Hippocampal formation (tissue), 2 donors: ENCODE measurements around the gene TARS3.
"Not testable (repeated sequence)": the region's sequence is repeated elsewhere in the genome, so short reads cannot be mapped to it uniquely, and the experiment has no call there.

ENCODE experiments used
- DNase-seq, 2 donors: peaks; one replicate each; lab custom pipeline; 2025; lab: John Stamatoyannopoulos, UW

The TARS3 gene

DNA sequence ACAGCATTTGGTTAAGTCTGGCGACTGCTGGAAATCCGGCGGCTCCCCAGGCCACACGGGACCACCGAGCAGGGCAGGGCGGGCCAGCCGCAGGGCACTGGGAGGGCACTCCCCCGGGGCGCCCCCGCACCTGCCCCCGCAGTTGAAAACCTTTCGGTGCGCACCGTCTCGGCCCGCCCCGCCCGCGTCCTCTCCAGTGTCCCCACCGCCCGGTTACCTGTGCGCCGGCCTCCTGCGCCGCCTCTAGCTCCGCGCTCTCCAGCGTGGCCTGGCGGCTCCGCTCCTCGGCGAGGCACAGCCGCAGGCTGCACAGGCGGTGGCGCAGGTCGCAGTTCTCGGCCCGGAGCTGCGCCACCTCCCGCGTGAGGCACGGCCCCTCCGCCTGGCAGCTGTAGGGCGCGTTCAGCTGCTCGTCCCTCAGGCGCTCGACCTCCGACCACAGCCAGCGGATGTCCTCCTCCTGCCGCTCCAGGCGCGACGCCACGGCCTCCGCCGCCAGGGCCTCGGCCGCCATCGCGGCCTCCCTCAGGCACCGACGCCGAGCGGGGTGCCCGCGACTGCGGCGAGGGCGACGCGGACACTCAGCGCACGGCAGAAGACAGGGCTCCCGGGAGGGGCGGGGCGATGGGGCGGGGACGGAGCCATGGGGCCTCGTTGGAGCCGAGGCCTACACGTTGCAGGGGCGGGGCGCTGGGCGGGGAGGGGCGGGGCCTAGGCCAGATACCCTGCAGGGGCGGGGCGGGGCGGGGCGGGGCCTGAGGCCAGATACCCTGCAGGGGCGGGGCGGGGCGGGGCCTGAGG lies at the start of gene TARS3:
Gene TARS3 (minus strand): TSS at position 600 of the 801 bp plus-strand sequence. CDS start 86 bp downstream, at position 514.
- peak; percentile 90 to 95 for DNase-seq

DNA sequence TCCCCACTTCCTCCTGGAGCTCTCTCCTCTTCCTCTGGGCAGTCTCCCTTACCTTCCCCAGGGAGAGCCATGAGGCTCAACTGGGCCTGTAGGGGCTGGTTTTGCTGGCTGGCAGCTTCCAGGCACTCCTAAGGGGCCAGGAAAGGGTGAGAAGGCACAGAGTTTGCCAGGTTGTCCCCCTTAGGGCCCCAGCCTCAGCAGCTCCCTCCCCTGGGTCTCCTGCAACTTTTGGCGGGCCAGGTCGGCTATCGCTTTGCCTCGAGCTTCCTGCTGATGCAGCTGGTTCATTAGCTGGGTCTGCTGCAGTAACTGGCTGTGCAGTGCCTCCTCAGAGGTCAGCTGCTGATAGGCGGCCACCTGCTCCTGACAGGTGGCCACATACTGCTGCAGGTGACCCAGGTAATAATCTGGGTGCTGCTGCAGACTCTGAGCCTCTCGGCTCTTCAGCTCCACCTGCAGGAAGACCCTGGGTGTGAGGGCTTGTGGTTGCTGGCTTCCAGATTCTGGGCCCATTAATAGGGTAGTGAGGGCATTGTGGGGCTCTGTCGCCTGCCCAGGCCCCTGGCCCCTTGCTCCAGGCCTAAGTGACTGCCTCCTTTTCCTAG lies 49.3 kb upstream of the TARS3 start:
- no peak for DNase-seq

GRCh38 chr15:101772921-101773320 lies 48.6 kb upstream of the TARS3 start:
- no peak for DNase-seq

DNA sequence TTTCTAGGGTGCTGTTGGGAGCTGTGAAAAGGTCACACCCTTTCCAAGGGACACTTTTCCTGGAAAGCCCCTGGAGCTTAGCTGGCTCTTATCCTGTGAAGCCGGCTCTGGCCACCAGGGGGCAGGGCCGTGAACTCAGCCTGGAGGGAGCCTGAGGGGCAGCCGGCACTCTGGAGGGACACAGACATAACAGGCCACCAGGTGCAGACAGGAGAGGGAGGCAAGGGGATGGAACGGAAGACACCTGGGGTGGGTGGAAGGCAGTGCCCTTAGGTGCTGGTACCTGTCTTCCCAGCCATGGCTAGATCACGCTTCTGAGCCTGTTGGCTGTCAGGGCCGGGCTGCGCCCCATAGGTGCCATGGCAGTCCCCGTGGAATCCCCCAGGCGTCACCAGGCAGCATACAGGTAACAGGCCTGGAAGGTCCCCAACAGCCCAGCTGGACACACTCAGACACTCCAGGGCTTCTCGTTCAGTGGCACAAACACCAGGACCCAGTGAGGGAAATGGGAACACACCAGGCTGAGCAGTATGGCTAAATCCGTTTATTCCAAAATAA lies 42.9 kb upstream of the TARS3 start:
- DNase-seq = not testable (repeated sequence)

- no peak for DNase-seq
These were observed 41.6 kb upstream of the TARS3 start for GRCh38 chr15:101765772-101766456.

DNA sequence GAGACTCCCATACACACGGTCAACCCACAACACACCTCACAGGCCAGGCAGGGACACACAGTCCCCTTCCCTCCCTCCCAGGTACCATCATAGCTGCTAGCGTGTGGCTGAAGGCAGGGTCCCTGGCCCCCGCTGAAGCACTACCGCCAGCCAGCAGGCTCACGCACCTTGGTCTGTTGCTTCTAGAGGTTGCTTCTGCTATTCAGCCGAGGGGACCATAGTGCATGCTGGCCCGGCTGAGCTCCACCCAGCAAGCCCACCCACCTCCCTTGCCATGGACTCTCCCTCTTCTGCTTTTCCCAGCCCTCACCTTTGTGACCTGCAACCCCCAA lies 41.0 kb upstream of the TARS3 start:
- DNase-seq = not testable (repeated sequence)

DNA sequence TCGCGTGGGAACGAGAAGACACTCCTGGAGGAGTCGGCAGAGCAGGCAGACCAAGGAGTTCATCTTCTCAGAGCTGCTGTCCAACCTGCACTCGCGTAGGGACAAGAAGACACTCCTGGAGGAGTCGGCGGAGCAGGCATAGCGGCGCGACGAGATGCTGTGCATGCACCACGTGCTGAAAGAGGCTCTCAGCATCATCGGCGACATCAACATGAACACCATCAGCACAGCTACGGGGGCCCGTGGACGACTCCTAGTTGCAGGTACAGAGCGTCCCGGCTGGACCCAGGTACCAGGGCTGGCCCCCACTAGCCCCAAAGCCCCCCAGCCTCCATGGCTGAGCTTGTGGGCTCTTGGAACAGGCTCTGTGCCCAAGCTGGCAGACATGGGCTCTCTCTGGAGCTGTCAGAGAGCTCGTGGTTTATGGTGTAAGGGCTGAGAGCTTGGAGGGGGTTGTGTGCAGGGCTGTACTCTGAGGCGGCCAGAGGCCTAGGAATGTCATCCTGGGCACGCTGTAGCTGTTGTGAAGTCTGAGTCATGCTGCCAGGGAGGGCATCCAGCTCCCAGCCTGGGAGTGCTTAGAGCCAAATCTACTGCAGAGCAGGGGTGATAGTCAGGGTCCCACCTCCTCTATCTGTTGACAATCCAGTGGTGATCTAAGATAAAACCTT lies 40.5 kb upstream of the TARS3 start:
- DNase-seq = not testable (repeated sequence)

DNA sequence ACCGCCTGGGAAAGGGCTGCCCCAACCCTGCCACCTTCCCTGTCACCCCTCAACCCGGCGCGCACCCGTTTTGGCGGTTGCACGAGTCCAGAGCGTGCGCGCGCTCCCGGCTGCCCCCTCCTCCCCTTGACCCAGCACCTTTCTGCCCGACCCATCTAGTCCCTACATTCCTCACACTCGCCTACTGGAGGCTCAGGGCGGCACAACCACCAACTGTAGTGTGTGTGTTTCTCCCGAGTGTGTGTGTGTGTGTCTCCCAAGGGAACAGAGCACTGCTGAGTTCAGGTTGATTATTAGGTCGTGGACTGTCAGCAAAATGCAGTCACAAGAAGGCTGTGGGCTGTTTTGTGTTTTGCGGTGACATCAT lies 22.4 kb upstream of the TARS3 start:
- not testable (repeated sequence) for DNase-seq

- DNase-seq = not testable (repeated sequence)
These were observed 10.6 kb upstream of the TARS3 start for GRCh38 chr15:101734837-101735236.

DNA sequence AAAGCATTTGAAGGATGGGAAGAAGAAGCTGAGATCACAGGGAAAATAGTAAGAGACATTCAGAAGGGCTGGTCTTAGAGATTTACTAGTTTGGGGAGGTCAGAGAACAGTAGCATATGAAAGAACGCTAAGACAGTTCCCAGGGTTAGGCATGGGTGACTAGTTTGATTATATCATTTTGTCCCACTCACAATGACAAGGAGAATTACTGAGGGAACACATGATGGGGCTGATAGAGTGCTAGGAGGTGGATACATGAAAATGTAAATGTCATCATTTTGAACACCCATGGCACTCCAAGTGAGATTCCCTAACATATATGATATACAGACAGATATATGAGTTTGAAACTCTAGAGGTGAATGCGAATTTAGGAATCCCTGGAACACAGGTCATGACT lies 9.3 kb upstream of the TARS3 start:
- DNase-seq = no peak

DNA sequence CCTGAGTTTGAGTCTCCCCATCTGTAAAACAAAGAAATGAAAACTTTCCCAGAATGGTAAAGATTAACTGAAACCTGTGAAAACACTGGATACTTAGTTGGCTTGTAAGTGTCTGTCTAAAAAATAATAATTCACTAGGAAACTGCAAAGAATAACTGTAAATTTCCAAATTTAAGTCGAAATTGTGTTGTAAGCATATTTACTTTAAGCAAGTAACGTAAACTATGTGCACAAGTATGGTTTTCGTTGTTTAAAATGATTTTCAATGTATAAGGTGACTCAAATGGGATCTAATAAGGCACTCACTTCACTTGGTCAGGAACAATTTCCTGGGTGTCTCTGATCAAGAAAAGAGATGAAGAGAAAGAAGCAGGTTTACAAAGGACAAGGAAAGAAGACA lies 8.5 kb upstream of the TARS3 start:
- no peak for DNase-seq

DNA sequence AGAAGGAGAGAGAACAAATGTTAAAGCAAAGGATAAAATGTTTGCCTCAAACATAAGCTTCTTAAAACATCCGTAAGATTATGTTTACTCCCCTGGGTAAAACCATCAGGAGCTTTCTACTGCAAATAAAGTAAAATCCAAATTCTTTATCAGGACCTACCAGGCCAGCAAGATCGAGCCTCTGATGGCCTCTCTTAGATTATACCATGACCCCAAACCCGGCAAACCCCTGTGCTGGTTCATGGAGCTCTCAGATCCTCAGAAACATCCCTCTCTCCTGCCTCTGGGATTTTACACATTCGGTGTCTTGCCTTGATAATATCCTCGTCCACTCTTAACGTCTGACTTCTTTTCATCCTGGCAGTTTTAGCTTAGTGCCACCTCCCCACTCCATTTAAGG lies 7.5 kb upstream of the TARS3 start:
- no peak for DNase-seq

DNA sequence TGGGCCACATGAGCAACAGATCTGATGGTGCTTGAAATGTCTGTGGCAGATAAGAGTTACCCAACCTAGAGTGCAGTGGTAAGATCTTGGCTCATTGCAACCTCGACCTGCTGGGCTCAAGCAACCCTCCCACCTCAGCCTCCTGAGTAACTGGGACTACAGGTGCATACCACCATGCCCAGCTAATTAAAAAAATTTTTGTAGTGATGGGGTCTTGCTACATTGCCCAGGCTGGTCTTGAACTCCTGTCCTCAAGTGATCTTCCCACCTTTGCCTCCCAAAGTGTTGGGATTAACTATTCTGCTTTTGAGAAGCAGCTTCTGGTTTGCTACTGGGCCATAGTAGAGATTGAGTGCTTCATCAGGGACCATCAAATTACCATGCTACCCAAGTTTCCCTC lies 2.9 kb upstream of the TARS3 start:
- no peak for DNase-seq

DNA sequence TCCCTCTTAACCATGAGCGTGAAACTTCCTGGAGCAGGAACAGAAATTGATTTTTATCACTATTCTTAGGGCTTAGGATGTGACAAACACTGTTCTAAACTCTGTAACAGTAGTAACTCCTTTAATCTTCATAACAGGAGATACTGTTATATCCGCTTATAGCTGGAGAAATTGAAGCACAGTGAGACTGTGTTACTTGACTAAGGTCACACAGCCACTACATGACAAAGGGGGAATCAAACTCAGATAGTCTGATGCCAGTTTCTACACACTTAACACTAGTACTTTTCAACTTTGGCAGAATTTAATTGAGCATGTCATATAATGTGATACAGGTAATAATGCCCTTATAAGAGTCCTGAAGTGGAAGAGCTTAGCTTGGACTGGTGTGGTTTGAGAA lies 800 bp upstream of the TARS3 start:
- no peak for DNase-seq

GRCh38 chr15:101724675-101725005 lies 367 bp upstream of the TARS3 start:
- DNase-seq = no peak

- no peak for DNase-seq
These were observed 951 bp downstream of the TARS3 start for GRCh38 chr15:101723171-101723873.

DNA sequence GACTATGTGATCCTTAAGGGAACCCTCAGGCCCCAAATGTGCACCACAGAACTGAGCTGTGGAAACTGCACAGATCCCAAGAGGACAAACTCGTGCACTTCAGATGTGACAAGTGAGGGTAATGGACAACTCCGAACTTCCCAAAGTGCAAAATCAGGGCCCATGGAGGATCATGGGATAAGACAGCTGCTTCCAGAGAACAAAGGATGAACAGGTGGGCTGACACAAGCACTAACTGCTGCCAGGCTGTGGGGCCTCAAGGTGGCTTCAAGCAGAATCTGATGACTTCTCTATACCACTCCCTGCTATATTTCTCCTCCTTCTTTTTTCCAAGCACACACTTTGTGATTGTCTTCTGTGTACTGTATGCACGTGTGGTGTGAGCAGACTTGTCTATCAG lies 5.4 kb downstream of the TARS3 start:
- no peak for DNase-seq

DNA sequence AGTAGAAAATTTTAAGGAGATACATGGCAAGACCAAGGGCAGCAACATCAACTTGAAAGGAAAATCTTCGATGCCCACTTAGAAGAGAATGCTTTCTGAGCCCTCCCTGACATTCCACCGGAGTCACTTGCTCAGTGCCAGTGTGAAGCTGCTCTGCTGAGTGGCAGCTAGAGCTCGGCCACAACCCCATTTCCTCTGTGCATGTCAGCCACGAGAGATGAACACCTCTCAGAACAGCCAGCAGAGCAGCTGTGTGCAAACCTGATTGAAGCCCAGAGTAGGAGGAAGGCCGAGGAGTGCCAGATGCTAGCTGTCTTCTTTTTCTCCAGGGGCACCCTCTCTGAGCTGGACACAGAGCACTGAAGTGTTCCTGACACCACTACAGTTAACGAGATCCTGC lies 12.2 kb downstream of the TARS3 start:
- no peak for DNase-seq

GRCh38 chr15:101710806-101711205 lies 13.5 kb downstream of the TARS3 start:
- no peak for DNase-seq

DNA sequence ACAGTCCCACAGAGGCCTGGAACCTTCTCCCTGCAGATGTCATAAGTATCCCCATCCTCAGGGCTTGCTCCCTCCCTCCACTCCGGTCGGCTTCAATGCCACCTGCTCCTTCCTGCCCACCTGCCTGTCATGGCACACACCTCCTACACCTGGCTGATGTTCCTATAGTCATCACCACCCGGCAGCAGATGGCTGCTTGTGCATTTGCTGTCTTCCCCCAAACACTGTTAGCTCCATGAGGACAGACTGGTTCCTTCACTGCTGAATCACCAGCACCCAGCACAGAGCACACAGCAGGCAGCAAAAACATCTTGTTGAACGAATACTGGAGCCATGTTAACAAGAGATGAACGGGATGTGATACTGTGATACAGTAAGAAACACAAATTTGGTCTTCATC lies 14.8 kb downstream of the TARS3 start:
- peak in 1 of 2 donors; percentile 35 for DNase-seq

DNA sequence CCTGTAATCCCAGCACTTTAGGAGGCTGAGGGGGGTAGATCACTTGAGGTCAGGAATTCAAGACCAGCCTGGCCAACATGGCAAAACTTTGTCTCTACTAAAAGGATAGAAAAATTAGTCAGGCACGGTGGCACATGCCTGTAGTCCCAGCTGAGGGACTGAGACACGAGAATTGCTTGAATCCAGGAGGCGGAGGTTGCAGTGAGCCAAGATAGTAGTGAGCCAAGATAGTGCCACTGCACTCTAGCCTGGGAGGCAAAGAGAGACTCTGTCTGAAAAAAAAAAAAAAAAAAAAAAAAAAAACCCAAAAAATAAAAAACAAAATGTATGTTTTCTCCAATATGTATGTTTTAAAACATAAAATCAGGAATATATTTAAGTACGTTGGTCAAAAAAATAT lies 16.3 kb downstream of the TARS3 start:
- no peak for DNase-seq

DNA sequence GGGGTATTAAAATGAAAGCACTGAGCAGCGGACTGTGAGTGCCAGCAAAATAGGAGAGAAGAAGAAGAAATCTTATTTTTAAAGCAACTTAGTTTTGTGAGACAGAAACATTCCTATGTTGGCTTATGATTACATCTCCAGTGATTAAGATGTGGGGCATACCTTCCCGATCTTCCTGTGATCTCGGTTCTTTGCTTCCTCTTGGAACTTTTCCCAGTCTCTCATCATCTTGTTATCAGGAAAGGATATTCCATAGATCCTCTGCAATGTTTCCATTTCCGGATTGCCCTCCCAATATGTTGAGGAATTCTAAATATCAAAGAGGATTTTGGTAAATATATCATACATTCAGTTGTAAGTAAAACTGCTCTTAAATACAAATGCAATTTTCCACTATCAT lies 22.2 kb downstream of the TARS3 start:
- DNase-seq = no peak
